ENCODE measurements around the gene SLC46A3. TPM values are rescaled to one million over a fixed set of nuclear protein-coding genes. Genes with fewer than 3 reads are reported as not detected.
A peak's percentile ranks its signal among the peaks of the same experiment; 100 is the strongest.

The SLC46A3 gene, protein sequence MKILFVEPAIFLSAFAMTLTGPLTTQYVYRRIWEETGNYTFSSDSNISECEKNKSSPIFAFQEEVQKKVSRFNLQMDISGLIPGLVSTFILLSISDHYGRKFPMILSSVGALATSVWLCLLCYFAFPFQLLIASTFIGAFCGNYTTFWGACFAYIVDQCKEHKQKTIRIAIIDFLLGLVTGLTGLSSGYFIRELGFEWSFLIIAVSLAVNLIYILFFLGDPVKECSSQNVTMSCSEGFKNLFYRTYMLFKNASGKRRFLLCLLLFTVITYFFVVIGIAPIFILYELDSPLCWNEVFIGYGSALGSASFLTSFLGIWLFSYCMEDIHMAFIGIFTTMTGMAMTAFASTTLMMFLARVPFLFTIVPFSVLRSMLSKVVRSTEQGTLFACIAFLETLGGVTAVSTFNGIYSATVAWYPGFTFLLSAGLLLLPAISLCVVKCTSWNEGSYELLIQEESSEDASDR
- total RNA-seq (2014; rRNA removed; shearing (Covaris generic)) (0.28 and 0.39 TPM in 2 replicates), polyA plus RNA-seq (2016; fragmentation: Nextera tagmentation; extraction: Ambion mirVana) (0.16 and 0.21 TPM in 2 replicates)
- long read RNA-seq, result 0 reads

DNA sequence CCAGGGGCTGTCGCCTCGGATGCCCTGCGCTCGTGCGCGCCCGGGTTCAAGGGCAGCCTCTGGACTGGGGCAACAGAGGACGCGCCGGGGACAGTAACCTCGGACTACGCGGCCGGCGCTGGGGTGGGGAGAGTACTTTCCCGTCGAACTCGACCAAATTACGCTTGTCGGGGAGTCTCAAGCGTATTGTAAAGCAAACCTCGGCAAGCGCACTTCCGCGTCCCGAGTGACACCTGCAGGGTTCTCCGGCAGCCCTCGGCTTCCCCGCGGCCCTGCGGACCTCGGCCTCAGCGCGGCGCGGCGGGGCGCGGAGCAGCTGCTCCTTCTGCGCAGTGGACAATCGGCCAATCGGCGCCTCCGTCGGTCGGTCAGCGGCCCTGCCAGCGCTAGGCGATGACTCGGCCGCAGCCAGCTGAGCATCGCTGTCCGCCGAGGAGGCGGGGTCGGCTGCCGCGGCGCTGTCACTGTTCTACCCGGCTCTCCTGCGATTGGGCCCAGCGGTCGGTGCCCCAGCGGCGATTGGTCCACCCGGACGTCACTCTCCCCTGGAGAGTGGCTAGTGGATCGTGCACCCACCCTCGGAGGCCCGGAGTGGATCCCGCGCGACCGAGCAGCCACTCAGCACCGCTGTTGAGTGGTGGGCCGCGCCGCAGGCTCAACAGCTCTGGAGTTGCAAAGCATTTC lies at the start of gene SLC46A3:
TSS of gene SLC46A3 (minus strand) at position 428 of the 684 bp plus-strand sequence. CDS start 972 bp downstream, outside the sequence.
- Mint-ChIP-seq H3K4me1 (peaks cover 7% of the 10 kb centered on the region; the same call in 2 of the 3 replicates), H3K27ac (peak within 1 kb of the TSS; percentile 61; the same call in 1 of the 2 replicates), H3K36me3 (ENCODE audit: low read depth) (no peaks in the 10 kb centered on the region), H3K27me3 (ENCODE audit: insufficient read depth, low read depth, poor library complexity) (peaks cover 27% of the 10 kb centered on the region), H3K9me3 (no peaks in the 10 kb centered on the region), H3K4me3 (peak within 1 kb of the TSS; percentile 92)
- Histone ChIP-seq H3K4me2 (peak within 1 kb of the TSS; percentile 99), H2AFZ (peak within 1 kb of the TSS; percentile 100), H3K36me3 (ENCODE audit: insufficient read depth) (no peaks in the 10 kb centered on the region), H3K27me3 (ENCODE audit: insufficient read depth) (peaks cover 32% of the 10 kb centered on the region), H3F3A (replicated peaks; ENCODE audit: low read depth) (peaks cover 9% of the 10 kb centered on the region; the same call in 1 of the 2 replicates), H3K4me3 (peak within 1 kb of the TSS; percentile 86), H4K20me1 (replicated peaks; ENCODE audit: insufficient read depth) (no peaks in the 10 kb centered on the region), H3K79me2 (replicated peaks; ENCODE audit: insufficient read depth) (no peaks in the 10 kb centered on the region), H3K4me1 (ENCODE audit: insufficient read depth) (peaks cover 8% of the 10 kb centered on the region), H3K9me2 (ENCODE audit: insufficient read depth) (no peaks in the 10 kb centered on the region), H3K27ac (ENCODE audit: low read depth) (no peak within 1 kb of the TSS)
- TF ChIP-seq, protein P1, sequence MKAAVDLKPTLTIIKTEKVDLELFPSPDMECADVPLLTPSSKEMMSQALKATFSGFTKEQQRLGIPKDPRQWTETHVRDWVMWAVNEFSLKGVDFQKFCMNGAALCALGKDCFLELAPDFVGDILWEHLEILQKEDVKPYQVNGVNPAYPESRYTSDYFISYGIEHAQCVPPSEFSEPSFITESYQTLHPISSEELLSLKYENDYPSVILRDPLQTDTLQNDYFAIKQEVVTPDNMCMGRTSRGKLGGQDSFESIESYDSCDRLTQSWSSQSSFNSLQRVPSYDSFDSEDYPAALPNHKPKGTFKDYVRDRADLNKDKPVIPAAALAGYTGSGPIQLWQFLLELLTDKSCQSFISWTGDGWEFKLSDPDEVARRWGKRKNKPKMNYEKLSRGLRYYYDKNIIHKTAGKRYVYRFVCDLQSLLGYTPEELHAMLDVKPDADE (IDR thresholded peaks at IDR 0.05), result no peak
- TF ChIP-seq POLR2AphosphoS5 (IDR thresholded peaks at IDR 0.05; ENCODE audit: low read depth), result peak; percentile 39; the same call in 1 of the 2 replicates
- peak; percentile 72 for TF ChIP-seq CREB1 (CRISPR knock-in tag; IDR thresholded peaks at IDR 0.05; ENCODE audit: low read depth)
- DNase-seq (ENCODE audit: low spot score), result peak; percentile 96
- ATAC-seq, result peak; percentile 97

DNA sequence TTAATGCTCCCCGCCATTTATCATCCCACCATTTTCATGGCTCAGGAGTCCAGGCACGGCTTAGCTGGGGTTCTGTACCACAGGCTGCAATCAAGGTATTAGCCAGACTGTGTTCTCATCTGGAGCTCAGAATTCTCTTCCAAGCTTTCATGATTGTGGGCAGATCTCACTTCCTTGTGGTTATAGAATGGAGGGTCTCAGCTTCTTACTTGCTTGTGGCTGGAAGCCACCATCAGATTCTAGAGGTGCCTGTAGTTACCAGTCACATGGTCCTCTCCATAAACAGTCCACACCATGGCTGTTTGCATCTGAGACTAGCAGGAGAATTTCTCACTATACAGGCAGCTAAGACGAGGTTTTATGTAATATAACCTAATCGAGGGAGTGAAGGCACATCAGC lies 45.1 kb upstream of the SLC46A3 start:
- Mint-ChIP-seq H3K4me3 (no peak overlapping the region), H3K36me3 (ENCODE audit: low read depth) (peaks cover 6% of the 10 kb centered on the region; the same call in 2 of the 3 replicates), H3K9me3 (peaks cover 18% of the 10 kb centered on the region), H3K4me1 (no peaks in the 10 kb centered on the region), H3K27ac (no peak overlapping the region), H3K27me3 (ENCODE audit: insufficient read depth, low read depth, poor library complexity) (peaks cover 4% of the 10 kb centered on the region)
- Histone ChIP-seq H3K79me2 (replicated peaks; ENCODE audit: insufficient read depth) (no peaks in the 10 kb centered on the region), H2AFZ (no peak overlapping the region), H3K9me2 (ENCODE audit: insufficient read depth) (peaks cover 4% of the 10 kb centered on the region), H3K4me1 (ENCODE audit: insufficient read depth) (no peaks in the 10 kb centered on the region), H3K4me3 (no peak overlapping the region), H3K4me2 (no peak overlapping the region), H4K20me1 (replicated peaks; ENCODE audit: insufficient read depth) (no peaks in the 10 kb centered on the region), H3F3A (replicated peaks; ENCODE audit: low read depth) (no peaks in the 10 kb centered on the region), H3K27ac (ENCODE audit: low read depth) (no peak overlapping the region), H3K36me3 (ENCODE audit: insufficient read depth) (0 out of 2 replicates have a peak, but pooled peaks cover 2% of the 10 kb centered on the region), H3K27me3 (ENCODE audit: insufficient read depth) (no peaks in the 10 kb centered on the region)
- ATAC-seq (no peak), DNase-seq (ENCODE audit: low spot score) (no peak)
- TF ChIP-seq, protein P1 (IDR thresholded peaks at IDR 0.05), result no peak
- TF ChIP-seq ZNF114 (CRISPR knock-in tag; IDR thresholded peaks at IDR 0.05) (no peak), CREB1 (CRISPR knock-in tag; IDR thresholded peaks at IDR 0.05; ENCODE audit: low read depth) (no peak), EZH2phosphoT487 (IDR thresholded peaks at IDR 0.05; ENCODE audit: unreplicated experiment) (no peak), JUNB (IDR thresholded peaks at IDR 0.05; ENCODE audit: unreplicated experiment) (no peak)
- TF ChIP-seq, protein P2, sequence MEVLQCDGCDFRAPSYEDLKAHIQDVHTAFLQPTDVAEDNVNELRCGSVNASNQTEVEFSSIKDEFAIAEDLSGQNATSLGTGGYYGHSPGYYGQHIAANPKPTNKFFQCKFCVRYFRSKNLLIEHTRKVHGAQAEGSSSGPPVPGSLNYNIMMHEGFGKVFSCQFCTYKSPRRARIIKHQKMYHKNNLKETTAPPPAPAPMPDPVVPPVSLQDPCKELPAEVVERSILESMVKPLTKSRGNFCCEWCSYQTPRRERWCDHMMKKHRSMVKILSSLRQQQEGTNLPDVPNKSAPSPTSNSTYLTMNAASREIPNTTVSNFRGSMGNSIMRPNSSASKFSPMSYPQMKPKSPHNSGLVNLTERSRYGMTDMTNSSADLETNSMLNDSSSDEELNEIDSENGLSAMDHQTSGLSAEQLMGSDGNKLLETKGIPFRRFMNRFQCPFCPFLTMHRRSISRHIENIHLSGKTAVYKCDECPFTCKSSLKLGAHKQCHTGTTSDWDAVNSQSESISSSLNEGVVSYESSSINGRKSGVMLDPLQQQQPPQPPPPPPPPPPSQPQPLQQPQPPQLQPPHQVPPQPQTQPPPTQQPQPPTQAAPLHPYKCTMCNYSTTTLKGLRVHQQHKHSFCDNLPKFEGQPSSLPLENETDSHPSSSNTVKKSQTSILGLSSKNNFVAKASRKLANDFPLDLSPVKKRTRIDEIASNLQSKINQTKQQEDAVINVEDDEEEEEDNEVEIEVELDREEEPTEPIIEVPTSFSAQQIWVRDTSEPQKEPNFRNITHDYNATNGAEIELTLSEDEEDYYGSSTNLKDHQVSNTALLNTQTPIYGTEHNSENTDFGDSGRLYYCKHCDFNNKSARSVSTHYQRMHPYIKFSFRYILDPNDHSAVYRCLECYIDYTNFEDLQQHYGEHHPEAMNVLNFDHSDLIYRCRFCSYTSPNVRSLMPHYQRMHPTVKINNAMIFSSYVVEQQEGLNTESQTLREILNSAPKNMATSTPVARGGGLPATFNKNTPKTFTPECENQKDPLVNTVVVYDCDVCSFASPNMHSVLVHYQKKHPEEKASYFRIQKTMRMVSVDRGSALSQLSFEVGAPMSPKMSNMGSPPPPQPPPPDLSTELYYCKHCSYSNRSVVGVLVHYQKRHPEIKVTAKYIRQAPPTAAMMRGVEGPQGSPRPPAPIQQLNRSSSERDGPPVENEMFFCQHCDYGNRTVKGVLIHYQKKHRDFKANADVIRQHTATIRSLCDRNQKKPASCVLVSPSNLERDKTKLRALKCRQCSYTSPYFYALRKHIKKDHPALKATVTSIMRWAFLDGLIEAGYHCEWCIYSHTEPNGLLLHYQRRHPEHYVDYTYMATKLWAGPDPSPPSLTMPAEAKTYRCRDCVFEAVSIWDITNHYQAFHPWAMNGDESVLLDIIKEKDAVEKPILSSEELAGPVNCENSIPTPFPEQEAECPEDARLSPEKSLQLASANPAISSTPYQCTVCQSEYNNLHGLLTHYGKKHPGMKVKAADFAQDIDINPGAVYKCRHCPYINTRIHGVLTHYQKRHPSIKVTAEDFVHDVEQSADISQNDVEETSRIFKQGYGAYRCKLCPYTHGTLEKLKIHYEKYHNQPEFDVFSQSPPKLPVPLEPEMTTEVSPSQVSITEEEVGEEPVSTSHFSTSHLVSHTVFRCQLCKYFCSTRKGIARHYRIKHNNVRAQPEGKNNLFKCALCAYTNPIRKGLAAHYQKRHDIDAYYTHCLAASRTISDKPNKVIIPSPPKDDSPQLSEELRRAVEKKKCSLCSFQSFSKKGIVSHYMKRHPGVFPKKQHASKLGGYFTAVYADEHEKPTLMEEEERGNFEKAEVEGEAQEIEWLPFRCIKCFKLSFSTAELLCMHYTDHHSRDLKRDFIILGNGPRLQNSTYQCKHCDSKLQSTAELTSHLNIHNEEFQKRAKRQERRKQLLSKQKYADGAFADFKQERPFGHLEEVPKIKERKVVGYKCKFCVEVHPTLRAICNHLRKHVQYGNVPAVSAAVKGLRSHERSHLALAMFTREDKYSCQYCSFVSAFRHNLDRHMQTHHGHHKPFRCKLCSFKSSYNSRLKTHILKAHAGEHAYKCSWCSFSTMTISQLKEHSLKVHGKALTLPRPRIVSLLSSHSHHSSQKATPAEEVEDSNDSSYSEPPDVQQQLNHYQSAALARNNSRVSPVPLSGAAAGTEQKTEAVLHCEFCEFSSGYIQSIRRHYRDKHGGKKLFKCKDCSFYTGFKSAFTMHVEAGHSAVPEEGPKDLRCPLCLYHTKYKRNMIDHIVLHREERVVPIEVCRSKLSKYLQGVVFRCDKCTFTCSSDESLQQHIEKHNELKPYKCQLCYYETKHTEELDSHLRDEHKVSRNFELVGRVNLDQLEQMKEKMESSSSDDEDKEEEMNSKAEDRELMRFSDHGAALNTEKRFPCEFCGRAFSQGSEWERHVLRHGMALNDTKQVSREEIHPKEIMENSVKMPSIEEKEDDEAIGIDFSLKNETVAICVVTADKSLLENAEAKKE (CRISPR knock-in tag; IDR thresholded peaks at IDR 0.05), result no peak

All from GM23338 (cell line).